Spleen (tissue), 7 donors: ENCODE data around the gene ACER2.
"Not testable (repeated sequence)": the region's sequence is repeated elsewhere in the genome, so short reads cannot be mapped to it uniquely, and the experiment has no call there.

Experiments
- CTCF ChIP-seq, 11 experiments: fragments of 200-600 bp in 7 of 11; fragments of 450-650 bp in 4 of 11; sonication (generic) in 4 of 11; IDR thresholded peaks in 8 of 11; conservative IDR thresholded peaks in 3 of 11; 1 replicate in 7 of 11; 2 replicates in 4 of 11; pipeline versions ENCODE4 v1.4.0 to v1.8.0; 2016 to 2021; ENCODE audit warnings: antibody characterized with exemption in 11 of 11, inconsistent platforms in 4 of 11, mild to moderate bottlenecking in 1 of 11
- POLR2A ChIP-seq, 3 donors: fragments of 450-650 bp; IDR thresholded peaks; one replicate each; pipeline ENCODE4 v1.5.1; 2017; ENCODE audit warnings: antibody characterized with exemption in 3 of 3, mild to moderate bottlenecking in 1 of 3
- POLR2AphosphoS5 ChIP-seq, 3 donors: sonication (generic); formaldehyde crosslinking; IDR thresholded peaks; one replicate each; pipeline ENCODE4 v1.5.1; 2017; ENCODE audit warnings: antibody characterized with exemption in 3 of 3
- donor health status: DM: no; HTN: no; CAD: no; lungs with moderate emphysema.
- donor health status: DM: no; HTN: no; CAD: no.
- donor health status: DM: no; HTN: no; CAD: no.

GRCh38 chr9:19403231-19403630 is 5.6 kb upstream of the ACER2 start:
- not testable (repeated sequence) for TF ChIP-seq POLR2AphosphoS5 (IDR thresholded peaks at IDR 0.05); POLR2A (IDR thresholded peaks at IDR 0.05); CTCF (IDR thresholded peaks at IDR 0.05 in 8 of 11, conservative IDR thresholded peaks at IDR 0.05 in 3 of 11)
